GM12878 (cell line): Measurements from ENCODE around the gene APOM. TPM values are rescaled to one million over a fixed set of nuclear protein-coding genes. Genes with fewer than 3 reads are reported as not detected.

Experiments
- ATAC-seq: fragments of 200-7000 bp; cut with Tn5 transposase; 3 replicates; pipeline ENCODE4 v1.9.1; 2020; ENCODE audit warnings: mild to moderate bottlenecking, moderate library complexity
- BruUV-seq: library from RNA; stranded (reverse); fragments of 400-500 nt; replicated peaks from 2 replicates; lab custom pipeline; 2021; lab: Mats Ljungman, UMichigan
- CTCF ChIA-PET: fragments of 300-600 bp; sonication (Branson Sonifier 250); formaldehyde crosslinking; extraction: SDS; loops from one replicate; lab custom pipeline; 2021; ENCODE audit warnings: inconsistent platforms; lab: Yijun Ruan, JAX
- POLR2A ChIA-PET: fragments of 350-600 bp; formaldehyde crosslinking; extraction: SDS; loops from one replicate; lab custom pipeline; 2021; ENCODE audit warnings: inconsistent platforms; lab: Charles Lee
- RAD21 ChIA-PET: fragments of 300-600 bp; sonication (Branson Sonifier 250); formaldehyde crosslinking; loops from one replicate; lab custom pipeline; 2023; ENCODE audit warnings: antibody characterized with exemption; ENCODE audit not compliant: unreplicated experiment; lab: Charles Lee
- SMC1A ChIA-PET: fragments of 300-600 bp; sonication (Branson Sonifier 250); formaldehyde crosslinking; loops from one replicate; lab custom pipeline; 2023; ENCODE audit not compliant: unreplicated experiment, uncharacterized antibody; lab: Charles Lee
- DNase-seq: peaks from one replicate; pipeline ENCODE4 v3.0.0-alpha.2; 2011; ENCODE audit warnings: low read depth, low spot score
- FAIRE-seq: peaks from 3 replicates; lab custom pipeline; 2011; peaks lifted over from hg19 to GRCh38; lab: Jason Lieb, UNC
- H2AFZ ChIP-seq: 2 replicates; pipeline ENCODE4 v1.6.0; 2011; ENCODE audit warnings: low read depth, low read length, control low read depth; ENCODE audit not compliant: control insufficient read depth
- H3K27ac ChIP-seq: 2 replicates; pipeline ENCODE4 v1.5.1; 2011; ENCODE audit warnings: control low read depth; ENCODE audit not compliant: control insufficient read depth, insufficient read depth
- H3K27me3 ChIP-seq, 2 experiments: replicated peaks in 1 of 2; 2 replicates each; pipeline versions ENCODE4 v1.6.0 to v1.6.1; 2011; ENCODE audit warnings: low read length in 1 of 2; ENCODE audit not compliant: control insufficient read depth in 2 of 2, insufficient read depth in 2 of 2
- H3K36me3 ChIP-seq, 2 experiments: 2 replicates each; pipeline ENCODE4 v1.5.1; 2011; ENCODE audit warnings: low read length in 1 of 2; ENCODE audit not compliant: control insufficient read depth in 2 of 2, insufficient read depth in 2 of 2
- H3K4me1 ChIP-seq: 2 replicates; pipeline ENCODE4 v1.6.1; 2011; ENCODE audit warnings: mild to moderate bottlenecking, low read length, moderate library complexity, mixed read lengths; ENCODE audit not compliant: control insufficient read depth, insufficient read depth
- H3K4me2 ChIP-seq: 2 replicates; pipeline ENCODE4 v1.6.0; 2011; ENCODE audit warnings: control low read depth; ENCODE audit not compliant: control insufficient read depth, insufficient read depth
- H3K4me3 ChIP-seq: fragments of 200-600 bp; sonication (generic); 2 replicates; pipeline ENCODE4 v1.5.1; 2016
- H3K79me2 ChIP-seq: 2 replicates; pipeline ENCODE4 v1.6.0; 2011; ENCODE audit warnings: low read length; ENCODE audit not compliant: control insufficient read depth, insufficient read depth
- H3K9ac ChIP-seq: 2 replicates; pipeline ENCODE4 v1.8.0; 2011; ENCODE audit warnings: low read length, control low read depth, mixed read lengths; ENCODE audit not compliant: control insufficient read depth, insufficient read depth
- H3K9me3 ChIP-seq: replicated peaks from 3 replicates; pipeline ENCODE4 v1.5.1; 2011; ENCODE audit warnings: mild to moderate bottlenecking, low read length; ENCODE audit not compliant: control insufficient read depth, insufficient read depth
- H4K20me1 ChIP-seq: 2 replicates; pipeline ENCODE4 v1.6.0; 2011; ENCODE audit not compliant: control insufficient read depth, insufficient read depth
- DPF2 ChIP-seq: fragments of 450-650 bp; IDR thresholded peaks from 2 replicates; pipeline ENCODE4 v1.6.1; 2017; ENCODE audit warnings: mild to moderate bottlenecking
- EZH2 ChIP-seq: IDR thresholded peaks from 2 replicates; pipeline ENCODE4 v1.6.1; 2012; ENCODE audit warnings: low read depth, mild to moderate bottlenecking, control low read depth, inconsistent platforms, low read length, borderline replicate concordance; ENCODE audit not compliant: control insufficient read depth
- HDGF ChIP-seq: fragments of 450-650 bp; IDR thresholded peaks from 2 replicates; pipeline ENCODE4 v1.6.1; 2016; ENCODE audit warnings: antibody characterized with exemption
- KDM1A ChIP-seq: fragments of 200-600 bp; sonication (generic); IDR thresholded peaks from 2 replicates; pipeline ENCODE4 v1.6.1; 2016; ENCODE audit warnings: borderline replicate concordance
- MEF2B ChIP-seq: fragments of 450-650 bp; IDR thresholded peaks from 2 replicates; pipeline ENCODE4 v1.6.1; 2018; ENCODE audit warnings: mild to moderate bottlenecking, moderate library complexity; ENCODE audit not compliant: partially characterized antibody, poor library complexity, severe bottlenecking
- NBN ChIP-seq: fragments of 450-650 bp; IDR thresholded peaks from 2 replicates; pipeline ENCODE4 v1.6.1; 2016
- RFX5 ChIP-seq: IDR thresholded peaks from 2 replicates; pipeline ENCODE4 v1.6.1; 2011; ENCODE audit warnings: low read depth, low read length, improper control_type of control experiment
- SPI1 ChIP-seq: IDR thresholded peaks from 2 replicates; pipeline ENCODE4 v1.6.1; 2011; ENCODE audit warnings: low read depth, mild to moderate bottlenecking, low read length, moderate library complexity, borderline replicate concordance; ENCODE audit not compliant: insufficient read depth
- WGBS: methylation state at CpG from one replicate; pipeline ENCODE4 v1.1.6; 2016; ENCODE audit warnings: low lambda C conversion rate; ENCODE audit not compliant: insufficient replicate concordance, insufficient coverage; ENCODE audit errors: missing lambda C conversion rate; 5-methylcytosine and 5-hydroxymethylcytosine counted together
- in situ Hi-C: fragments of 300-500 bp; cut with MboI; formaldehyde crosslinking; loops from 9 replicates; pipeline ENCODE4 v1.14.3; 2018; ENCODE audit warnings: mixed read lengths
- intact Hi-C: fragments of 100-400 bp; cut with micrococcal nuclease; formaldehyde crosslinking; loops from one replicate; pipeline ENCODE4 v1.14.2; 2022; ENCODE audit not compliant: unreplicated experiment
- polyA plus RNA-seq, 11 experiments: library from polyadenylated mRNA; depleted of rRNA in 4 of 11; unstranded in 6 of 11; stranded (reverse) in 5 of 11; fragments of >200 nt; fragmentation: Nextera tagmentation in 4 of 11; fragmentation: Illumina TruSeq in 1 of 11; extraction: Ambion mirVana in 4 of 11; extraction: Trizol in 1 of 11; gene quantifications; 1 replicate in 1 of 11; 2 replicates in 10 of 11; pipeline versions ENCODE4 v1.2.1 to v1.2.3, GENCODE V29; 2011 to 2016; ENCODE audit warnings: inconsistent platforms in 2 of 11, missing spikeins in 2 of 11, low read depth in 1 of 11
- total RNA-seq, 4 experiments: library from RNA; depleted of rRNA in 3 of 4; stranded (reverse); fragments of >200 nt in 3 of 4; fragmentation: Illumina TruSeq in 1 of 4; extraction: Trizol in 1 of 4; gene quantifications; 2 replicates each; pipeline versions ENCODE4 v1.2.1 to v1.2.3, GENCODE V29; 2013 to 2021
- TF ChIP-seq, protein P1 (sequence below): IDR thresholded peaks from 2 replicates; pipeline ENCODE4 v1.6.1; 2012; ENCODE audit warnings: low read depth, low read length, improper control_type of control experiment
- TF ChIP-seq, protein P2 (sequence below): IDR thresholded peaks from 2 replicates; pipeline ENCODE4 v1.6.1; 2012; ENCODE audit warnings: low read depth, low read length, improper control_type of control experiment
- TF ChIP-seq, protein P3 (sequence below): fragments of 450-650 bp; IDR thresholded peaks from 2 replicates; pipeline ENCODE4 v1.6.1; 2014; ENCODE audit warnings: mild to moderate bottlenecking
- TF ChIP-seq, protein P4 (sequence below): IDR thresholded peaks from 2 replicates; pipeline ENCODE4 v1.6.1; 2012; ENCODE audit warnings: mild to moderate bottlenecking, low read depth, low read length
- TF ChIP-seq, protein P5 (sequence below): fragments of 450-650 bp; IDR thresholded peaks from 2 replicates; pipeline ENCODE4 v1.6.1; 2018; ENCODE audit warnings: borderline replicate concordance, mild to moderate bottlenecking; ENCODE audit not compliant: partially characterized antibody

Gene APOM
- total and polyA plus RNA-seq, 10 of the 15 experiments (the other 5 are each of a cell fraction or from before 2014, with no cell fraction given), result 4.0 to 14.1 (median 7.1) TPM

DNA sequence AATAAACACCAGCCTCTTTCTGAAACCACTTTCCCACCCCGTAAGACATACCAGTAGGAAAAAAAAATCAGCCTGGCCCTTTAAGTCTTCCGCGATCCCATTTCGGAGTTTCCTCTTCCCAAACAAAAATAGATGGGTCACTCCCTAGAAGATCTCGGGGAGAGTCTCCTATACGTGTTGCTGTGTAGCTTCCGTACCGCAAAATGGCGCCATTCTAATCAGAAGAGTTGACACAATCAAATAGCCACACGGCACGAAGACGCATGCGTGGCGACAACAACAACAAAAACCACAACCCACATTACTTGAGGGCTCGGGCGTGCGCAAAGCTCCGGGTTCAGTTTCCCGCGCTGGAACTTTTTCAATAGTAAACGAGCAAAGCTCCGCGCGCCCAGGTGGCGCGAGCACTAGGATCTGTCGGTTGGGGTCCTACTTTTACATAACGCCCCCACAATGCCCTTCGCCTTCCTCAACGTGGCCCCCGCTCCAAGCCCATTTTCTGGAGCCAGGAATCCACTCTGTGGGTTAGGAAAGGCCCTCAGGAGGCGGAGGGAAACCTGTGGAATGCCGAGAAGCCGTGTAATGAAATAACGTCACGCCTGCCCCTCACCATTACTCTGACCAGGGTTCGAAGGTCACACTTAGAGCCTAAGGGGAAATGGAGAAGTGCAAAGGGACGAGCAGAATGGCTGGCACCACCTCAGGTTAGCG, 9.3 kb downstream of the APOM start, which contains the start of gene GPANK1:
TSS of gene GPANK1 (minus strand) at position 208 of the 711 bp plus-strand sequence. CDS start 519 bp downstream, outside the sequence.
- Histone ChIP-seq H2AFZ (peak within 1 kb of the TSS; percentile 6), H4K20me1 (no peaks in the 10 kb centered on the region), H3K9ac (peak within 1 kb of the TSS; percentile 89), H3K36me3 (peaks cover 11 to 33% of the 10 kb centered on the region in 2 experiments), H3K4me1 (peaks cover 37% of the 10 kb centered on the region), H3K4me2 (peak within 1 kb of the TSS; percentile 78), H3K27me3 (no peaks in the 10 kb centered on the region), H3K4me3 (peak within 1 kb of the TSS; percentile 93), H3K9me3 (no peaks in the 10 kb centered on the region; the same call in 2 of the 3 replicates), H3K27ac (peak within 1 kb of the TSS; percentile 94), H3K79me2 (peaks cover 57% of the 10 kb centered on the region)
- FAIRE-seq, result peak; percentile 96
- BruUV-seq, result no TSS peak
- POLR2A ChIA-PET, result interaction anchor here (0.6 to 5.9 kb wide), 20 partner anchors 12 to 295 kb away, joined by 3 to 107 read pairs (median 4); partner anchors contain the start of genes ABHD16A, APOM, BAG6 and DDX39B
- SMC1A ChIA-PET, result interaction anchor here (1.0 to 2.6 kb wide), 5 partner anchors 11 to 114 kb away, joined by 3 to 31 read pairs (median 3); partner anchors contain the start of genes APOM and BAG6
- RAD21 ChIA-PET, result interaction anchor here (0.8 to 1.6 kb wide), 7 partner anchors 13 to 171 kb away, joined by 3 to 8 read pairs (median 5); partner anchors contain the start of genes AIF1, BAG6, NCR3 and TNF
- in situ Hi-C loops (no loop called here), intact Hi-C loops (loop anchor here (1.0 to 5.0 kb wide), 3 partner anchors 45 to 167 kb away; partner anchors contain the start of genes CLIC1 and PRRC2A)
- DNase-seq, result peak; percentile 87
- peak; percentile 67 for ATAC-seq
- WGBS, result under 1% methylated on average over 39 of the region's 39 CpGs
- CTCF ChIA-PET, result interaction anchor here (0.8 to 2.3 kb wide), 3 partner anchors 10 to 67 kb away, joined by 3 to 15 read pairs (median 5); partner anchors contain the start of gene BAG6
- no peak for TF ChIP-seq EZH2
- TF ChIP-seq, protein P1, sequence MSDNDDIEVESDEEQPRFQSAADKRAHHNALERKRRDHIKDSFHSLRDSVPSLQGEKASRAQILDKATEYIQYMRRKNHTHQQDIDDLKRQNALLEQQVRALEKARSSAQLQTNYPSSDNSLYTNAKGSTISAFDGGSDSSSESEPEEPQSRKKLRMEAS, result peak; percentile 70; the same call in 1 of the 2 replicates
- TF ChIP-seq, protein P2, sequence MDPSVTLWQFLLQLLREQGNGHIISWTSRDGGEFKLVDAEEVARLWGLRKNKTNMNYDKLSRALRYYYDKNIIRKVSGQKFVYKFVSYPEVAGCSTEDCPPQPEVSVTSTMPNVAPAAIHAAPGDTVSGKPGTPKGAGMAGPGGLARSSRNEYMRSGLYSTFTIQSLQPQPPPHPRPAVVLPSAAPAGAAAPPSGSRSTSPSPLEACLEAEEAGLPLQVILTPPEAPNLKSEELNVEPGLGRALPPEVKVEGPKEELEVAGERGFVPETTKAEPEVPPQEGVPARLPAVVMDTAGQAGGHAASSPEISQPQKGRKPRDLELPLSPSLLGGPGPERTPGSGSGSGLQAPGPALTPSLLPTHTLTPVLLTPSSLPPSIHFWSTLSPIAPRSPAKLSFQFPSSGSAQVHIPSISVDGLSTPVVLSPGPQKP, result no peak
- TF ChIP-seq MEF2B, result peak; percentile 26
- TF ChIP-seq HDGF, result peak; percentile 19; the same call in 1 of the 2 replicates
- TF ChIP-seq, protein P3, sequence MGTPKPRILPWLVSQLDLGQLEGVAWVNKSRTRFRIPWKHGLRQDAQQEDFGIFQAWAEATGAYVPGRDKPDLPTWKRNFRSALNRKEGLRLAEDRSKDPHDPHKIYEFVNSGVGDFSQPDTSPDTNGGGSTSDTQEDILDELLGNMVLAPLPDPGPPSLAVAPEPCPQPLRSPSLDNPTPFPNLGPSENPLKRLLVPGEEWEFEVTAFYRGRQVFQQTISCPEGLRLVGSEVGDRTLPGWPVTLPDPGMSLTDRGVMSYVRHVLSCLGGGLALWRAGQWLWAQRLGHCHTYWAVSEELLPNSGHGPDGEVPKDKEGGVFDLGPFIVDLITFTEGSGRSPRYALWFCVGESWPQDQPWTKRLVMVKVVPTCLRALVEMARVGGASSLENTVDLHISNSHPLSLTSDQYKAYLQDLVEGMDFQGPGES, result no peak
- TF ChIP-seq SPI1, result peak; percentile 75; the same call in 1 of the 2 replicates
- TF ChIP-seq NBN, result no peak
- TF ChIP-seq, protein P4, sequence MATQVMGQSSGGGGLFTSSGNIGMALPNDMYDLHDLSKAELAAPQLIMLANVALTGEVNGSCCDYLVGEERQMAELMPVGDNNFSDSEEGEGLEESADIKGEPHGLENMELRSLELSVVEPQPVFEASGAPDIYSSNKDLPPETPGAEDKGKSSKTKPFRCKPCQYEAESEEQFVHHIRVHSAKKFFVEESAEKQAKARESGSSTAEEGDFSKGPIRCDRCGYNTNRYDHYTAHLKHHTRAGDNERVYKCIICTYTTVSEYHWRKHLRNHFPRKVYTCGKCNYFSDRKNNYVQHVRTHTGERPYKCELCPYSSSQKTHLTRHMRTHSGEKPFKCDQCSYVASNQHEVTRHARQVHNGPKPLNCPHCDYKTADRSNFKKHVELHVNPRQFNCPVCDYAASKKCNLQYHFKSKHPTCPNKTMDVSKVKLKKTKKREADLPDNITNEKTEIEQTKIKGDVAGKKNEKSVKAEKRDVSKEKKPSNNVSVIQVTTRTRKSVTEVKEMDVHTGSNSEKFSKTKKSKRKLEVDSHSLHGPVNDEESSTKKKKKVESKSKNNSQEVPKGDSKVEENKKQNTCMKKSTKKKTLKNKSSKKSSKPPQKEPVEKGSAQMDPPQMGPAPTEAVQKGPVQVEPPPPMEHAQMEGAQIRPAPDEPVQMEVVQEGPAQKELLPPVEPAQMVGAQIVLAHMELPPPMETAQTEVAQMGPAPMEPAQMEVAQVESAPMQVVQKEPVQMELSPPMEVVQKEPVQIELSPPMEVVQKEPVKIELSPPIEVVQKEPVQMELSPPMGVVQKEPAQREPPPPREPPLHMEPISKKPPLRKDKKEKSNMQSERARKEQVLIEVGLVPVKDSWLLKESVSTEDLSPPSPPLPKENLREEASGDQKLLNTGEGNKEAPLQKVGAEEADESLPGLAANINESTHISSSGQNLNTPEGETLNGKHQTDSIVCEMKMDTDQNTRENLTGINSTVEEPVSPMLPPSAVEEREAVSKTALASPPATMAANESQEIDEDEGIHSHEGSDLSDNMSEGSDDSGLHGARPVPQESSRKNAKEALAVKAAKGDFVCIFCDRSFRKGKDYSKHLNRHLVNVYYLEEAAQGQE, result no peak
- no peak for TF ChIP-seq RFX5
- TF ChIP-seq, protein P5, sequence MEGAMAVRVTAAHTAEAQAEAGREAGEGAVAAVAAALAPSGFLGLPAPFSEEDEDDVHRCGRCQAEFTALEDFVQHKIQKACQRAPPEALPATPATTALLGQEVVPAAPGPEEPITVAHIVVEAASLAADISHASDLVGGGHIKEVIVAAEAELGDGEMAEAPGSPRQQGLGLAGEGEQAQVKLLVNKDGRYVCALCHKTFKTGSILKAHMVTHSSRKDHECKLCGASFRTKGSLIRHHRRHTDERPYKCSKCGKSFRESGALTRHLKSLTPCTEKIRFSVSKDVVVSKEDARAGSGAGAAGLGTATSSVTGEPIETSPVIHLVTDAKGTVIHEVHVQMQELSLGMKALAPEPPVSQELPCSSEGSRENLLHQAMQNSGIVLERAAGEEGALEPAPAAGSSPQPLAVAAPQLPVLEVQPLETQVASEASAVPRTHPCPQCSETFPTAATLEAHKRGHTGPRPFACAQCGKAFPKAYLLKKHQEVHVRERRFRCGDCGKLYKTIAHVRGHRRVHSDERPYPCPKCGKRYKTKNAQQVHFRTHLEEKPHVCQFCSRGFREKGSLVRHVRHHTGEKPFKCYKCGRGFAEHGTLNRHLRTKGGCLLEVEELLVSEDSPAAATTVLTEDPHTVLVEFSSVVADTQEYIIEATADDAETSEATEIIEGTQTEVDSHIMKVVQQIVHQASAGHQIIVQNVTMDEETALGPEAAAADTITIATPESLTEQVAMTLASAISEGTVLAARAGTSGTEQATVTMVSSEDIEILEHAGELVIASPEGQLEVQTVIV, result no peak
- no peak for TF ChIP-seq KDM1A
- TF ChIP-seq DPF2, result no peak
